ENCODE measurements around the gene SORCS2.

Gene SORCS2

GRCh38 chr4:7557456-7557855 is 365.1 kb downstream of the SORCS2 start:
- ChIA-PET POLR2A (no interaction called here), CTCF (no interaction called here)
- DNase-seq (ENCODE audit: extremely low spot score): no peak
- TF ChIP-seq, protein P1, sequence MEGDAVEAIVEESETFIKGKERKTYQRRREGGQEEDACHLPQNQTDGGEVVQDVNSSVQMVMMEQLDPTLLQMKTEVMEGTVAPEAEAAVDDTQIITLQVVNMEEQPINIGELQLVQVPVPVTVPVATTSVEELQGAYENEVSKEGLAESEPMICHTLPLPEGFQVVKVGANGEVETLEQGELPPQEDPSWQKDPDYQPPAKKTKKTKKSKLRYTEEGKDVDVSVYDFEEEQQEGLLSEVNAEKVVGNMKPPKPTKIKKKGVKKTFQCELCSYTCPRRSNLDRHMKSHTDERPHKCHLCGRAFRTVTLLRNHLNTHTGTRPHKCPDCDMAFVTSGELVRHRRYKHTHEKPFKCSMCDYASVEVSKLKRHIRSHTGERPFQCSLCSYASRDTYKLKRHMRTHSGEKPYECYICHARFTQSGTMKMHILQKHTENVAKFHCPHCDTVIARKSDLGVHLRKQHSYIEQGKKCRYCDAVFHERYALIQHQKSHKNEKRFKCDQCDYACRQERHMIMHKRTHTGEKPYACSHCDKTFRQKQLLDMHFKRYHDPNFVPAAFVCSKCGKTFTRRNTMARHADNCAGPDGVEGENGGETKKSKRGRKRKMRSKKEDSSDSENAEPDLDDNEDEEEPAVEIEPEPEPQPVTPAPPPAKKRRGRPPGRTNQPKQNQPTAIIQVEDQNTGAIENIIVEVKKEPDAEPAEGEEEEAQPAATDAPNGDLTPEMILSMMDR (IDR thresholded peaks at IDR 0.05; ENCODE audit: control extremely low read depth, extremely low read depth, low read depth, missing control alignments): no peak

DNA sequence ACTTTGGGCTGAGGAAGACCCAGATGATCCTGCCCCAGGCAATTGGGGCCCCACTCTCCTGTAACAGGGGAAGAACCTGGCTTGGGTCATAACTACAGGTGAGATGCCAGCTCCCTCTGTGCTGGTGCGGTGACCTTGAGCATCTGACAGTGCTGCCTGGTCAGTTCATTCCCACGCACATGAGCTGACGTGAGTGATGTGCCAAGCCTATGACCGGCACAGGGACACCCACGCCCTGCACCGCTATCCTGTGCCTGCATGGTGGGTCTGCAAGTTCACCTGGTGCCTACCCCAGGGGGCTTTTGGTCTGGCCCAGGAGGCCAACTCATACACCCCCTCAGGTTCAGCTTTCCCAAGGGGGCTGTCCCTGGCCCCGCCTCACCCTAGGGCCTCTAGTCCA is 366.1 kb downstream of the SORCS2 start:
- POLR2A ChIA-PET: no interaction called here
- no peak for DNase-seq (ENCODE audit: extremely low spot score)
- TF ChIP-seq, protein P1 (IDR thresholded peaks at IDR 0.05; ENCODE audit: control extremely low read depth, extremely low read depth, low read depth, missing control alignments): no peak
- CTCF ChIA-PET: no interaction called here

DNA sequence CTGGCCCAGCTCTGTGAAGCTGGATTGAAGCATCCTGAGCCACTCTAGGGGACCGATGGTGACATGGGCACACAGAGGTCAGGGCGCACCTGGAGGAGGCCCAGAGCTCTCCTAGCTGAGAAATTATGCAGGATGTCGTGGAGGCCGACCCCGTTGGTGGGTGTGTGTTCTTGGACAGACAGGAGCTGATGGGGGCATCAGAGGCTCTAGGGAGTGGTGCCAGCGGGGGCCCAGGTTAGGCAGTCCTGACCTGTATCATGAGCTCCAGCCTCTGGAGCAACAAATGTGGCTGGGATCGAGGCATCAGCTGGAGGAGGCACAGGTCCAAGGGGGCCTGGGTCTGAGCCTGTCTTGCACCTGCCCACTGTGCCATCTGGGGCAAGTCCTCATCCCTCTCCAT is 367.0 kb downstream of the SORCS2 start:
- POLR2A ChIA-PET: no interaction called here
- TF ChIP-seq, protein P1 (IDR thresholded peaks at IDR 0.05; ENCODE audit: control extremely low read depth, extremely low read depth, low read depth, missing control alignments): no peak
- CTCF ChIA-PET: no interaction called here
- DNase-seq (ENCODE audit: extremely low spot score): no peak

DNA sequence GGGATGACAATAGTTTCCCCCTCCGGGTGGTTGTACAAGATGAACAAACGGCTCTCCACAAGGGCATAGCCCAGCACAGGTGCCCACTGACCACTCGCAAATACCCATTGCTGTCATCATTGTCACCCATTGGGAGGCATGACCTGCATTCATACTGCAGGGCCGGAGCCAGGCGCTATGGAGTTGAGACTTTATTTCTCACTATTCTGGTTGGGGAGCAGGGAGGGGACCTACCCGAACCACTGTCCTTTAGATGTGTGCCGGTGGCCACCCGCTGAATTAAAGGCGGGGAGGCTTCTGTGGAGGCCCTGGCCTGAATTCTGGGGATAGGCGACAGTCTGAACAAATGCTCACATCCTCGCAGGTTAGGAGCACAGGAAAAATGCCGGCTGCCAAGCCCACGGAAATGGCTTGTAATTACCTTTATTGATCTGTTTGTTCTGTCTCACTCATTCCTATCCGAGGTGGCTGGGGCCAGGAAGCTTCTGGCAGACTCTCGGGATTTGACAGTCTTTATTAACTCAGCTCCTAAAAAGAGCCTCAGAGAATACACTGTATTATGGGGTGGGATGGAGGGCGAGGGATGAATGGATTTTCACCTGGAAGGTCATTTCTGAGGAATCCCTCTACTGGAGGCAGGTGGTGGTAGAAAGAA is 367.5 kb downstream of the SORCS2 start:
- ChIA-PET CTCF (no interaction called here), POLR2A (no interaction called here)
- DNase-seq (ENCODE audit: extremely low spot score): no peak
- TF ChIP-seq, protein P1 (IDR thresholded peaks at IDR 0.05; ENCODE audit: control extremely low read depth, extremely low read depth, low read depth, missing control alignments): no peak

- POLR2A ChIA-PET: no interaction called here
- TF ChIP-seq, protein P1 (IDR thresholded peaks at IDR 0.05; ENCODE audit: control extremely low read depth, extremely low read depth, low read depth, missing control alignments): no peak
- CTCF ChIA-PET: interaction anchor here (1.2 kb wide), 1 partner anchor 9 kb away, joined by 3 read pairs; no protein-coding TSS in a partner anchor
- no peak for DNase-seq (ENCODE audit: extremely low spot score)
These were observed 369.2 kb downstream of the SORCS2 start for GRCh38 chr4:7561557-7561956.

DNA sequence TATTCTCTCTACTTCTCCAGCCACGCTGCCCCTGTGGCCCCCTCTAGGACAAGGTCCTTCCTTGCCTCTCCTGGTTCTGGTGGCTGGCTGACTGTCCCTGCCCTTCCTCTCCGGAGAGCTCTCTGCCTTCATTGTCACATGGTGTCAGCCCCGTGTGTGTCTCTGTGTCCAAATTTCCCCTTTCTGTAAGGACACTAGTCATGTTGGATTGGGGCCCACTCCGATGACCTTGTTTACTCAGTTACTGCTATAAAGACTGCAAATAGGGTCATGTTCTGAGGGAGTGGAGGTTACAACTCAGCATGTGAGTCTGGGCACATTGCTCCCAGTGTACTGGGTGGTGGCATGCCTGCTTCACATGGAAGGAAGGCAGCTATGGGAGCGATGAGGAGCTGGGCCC is 371.9 kb downstream of the SORCS2 start:
- POLR2A ChIA-PET: no interaction called here
- DNase-seq (ENCODE audit: extremely low spot score): no peak
- TF ChIP-seq, protein P1 (IDR thresholded peaks at IDR 0.05; ENCODE audit: control extremely low read depth, extremely low read depth, low read depth, missing control alignments): no peak
- CTCF ChIA-PET: no interaction called here

Data from GM10248 (cell line).